GM03348 (cell line): ENCODE measurements around the gene ACE2.
"Not testable (repeated sequence)": the region's sequence is repeated elsewhere in the genome, so short reads cannot be mapped to it uniquely, and the experiment has no call there.

Experiments
- DNase-seq: peaks from one replicate; pipeline ENCODE4 v3.0.0; 2012; ENCODE audit warnings: low spot score

Gene ACE2

DNA sequence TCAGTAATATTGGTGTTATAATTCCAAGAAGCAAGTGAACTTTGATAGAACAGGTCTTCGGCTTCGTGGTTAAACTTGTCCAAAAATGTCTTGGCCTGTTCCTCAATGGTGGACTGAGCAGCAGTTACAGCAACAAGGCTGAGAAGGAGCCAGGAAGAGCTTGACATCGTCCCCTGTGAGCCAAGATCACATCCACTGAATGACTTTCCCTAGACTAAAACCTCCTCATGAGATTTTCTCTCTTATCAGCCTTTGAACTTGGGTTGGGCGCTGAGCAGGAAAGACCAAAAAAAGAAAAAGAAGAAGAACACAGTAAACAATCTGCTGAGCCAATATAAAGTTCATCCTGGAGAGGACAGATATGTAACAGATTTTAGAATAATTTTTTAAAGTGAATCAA lies at the start of gene ACE2:
Gene ACE2, minus strand, starts transcription at position 216 of the 400 bp plus-strand sequence. Its CDS starts 49 bp downstream, at position 167.
- DNase-seq, result no peak

DNA sequence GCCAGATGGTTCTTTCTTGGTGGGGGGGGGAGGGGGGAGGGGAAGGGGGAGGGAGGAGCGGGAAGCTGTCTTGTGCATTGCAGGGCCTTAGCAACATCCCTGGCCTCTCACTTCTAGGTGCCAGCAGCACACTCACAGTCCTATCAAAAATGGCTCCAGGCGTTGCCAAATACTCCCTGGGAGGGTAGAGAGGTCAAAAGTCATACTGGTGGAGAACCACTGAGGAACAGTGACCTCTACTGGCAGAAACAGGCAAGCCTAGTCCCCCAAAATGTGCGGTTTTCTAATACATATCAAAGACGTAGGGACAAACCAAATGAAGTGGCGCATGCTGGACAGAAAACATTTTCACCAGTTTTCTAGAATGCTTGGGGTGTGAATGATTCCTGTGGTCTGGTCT lies 46.8 kb upstream of the ACE2 start:
- DNase-seq, result not testable (repeated sequence)

DNA sequence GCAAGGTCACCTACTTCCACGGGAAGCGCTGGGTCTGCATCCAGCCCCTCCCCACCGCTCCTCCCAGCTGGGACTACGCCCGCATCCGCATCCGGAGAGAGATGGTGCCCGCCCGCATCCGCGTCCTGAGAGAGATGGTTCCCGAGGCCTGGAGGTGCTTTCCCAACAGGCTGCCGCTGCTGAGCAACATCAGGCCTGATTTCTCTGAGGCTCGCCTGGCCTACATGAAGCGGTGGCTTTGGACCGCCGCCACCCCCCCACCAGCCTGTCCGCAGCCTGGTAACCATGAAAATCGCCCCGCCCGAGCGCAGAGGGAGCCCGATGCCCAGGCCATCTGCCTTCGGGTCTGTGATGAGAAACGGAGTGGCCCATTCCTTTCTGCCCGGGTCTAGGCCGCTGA lies 45.8 kb upstream of the ACE2 start:
- no peak for DNase-seq

DNA sequence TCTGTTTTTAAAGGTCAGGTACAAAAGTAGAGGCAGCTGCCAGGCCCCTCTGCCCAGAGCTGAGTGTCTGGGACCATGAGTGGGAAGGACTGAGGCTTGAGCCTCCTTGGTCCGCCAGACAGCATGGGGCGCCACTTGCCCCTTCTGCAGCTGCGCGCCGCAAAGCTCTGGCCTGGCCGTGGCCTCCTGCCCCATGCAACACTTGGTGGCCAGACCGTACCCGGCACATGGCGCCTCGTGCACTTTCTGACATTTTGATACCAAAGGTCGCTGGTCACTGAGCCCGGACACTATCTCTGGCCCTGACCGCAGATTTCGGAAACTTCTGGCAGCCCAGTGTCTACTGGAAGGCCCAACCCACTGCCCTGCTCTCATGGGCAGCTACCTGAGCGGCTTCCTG lies 45.3 kb upstream of the ACE2 start:
- no peak for DNase-seq

DNA sequence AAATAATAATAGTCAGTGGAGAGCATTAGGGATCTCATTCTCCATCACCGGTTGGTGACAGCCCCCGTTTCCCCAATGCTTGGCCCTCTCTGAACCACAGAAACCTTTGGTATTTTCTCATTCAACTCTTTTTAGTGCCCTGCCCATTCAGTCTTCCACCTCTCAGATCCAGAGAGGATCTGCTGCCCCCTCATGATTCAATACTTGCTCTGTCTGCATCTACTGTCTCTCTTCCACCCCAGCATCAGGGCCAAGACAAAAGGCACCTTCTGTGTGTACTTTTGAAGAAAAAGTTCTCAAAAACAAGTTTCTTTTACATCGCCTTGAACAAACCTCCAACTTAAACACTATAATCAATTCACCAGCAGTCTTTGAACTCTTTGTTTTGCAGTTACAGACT lies 44.5 kb upstream of the ACE2 start:
- DNase-seq, result no peak

DNA sequence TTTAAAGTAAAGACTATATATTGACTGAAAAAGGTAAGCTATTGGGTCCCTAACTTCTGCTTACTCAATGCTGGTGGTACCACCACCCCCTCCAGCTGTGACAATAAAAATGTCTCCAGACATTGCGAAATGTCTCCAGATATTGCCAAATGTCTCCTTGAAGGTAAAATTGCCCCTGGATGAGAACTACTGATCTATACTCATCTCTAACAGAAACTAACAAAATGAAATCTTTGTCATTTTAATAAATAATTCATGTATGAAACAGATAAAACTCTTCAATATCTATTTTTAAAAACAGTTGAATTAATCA lies 43.8 kb upstream of the ACE2 start:
- DNase-seq, result no peak

DNA sequence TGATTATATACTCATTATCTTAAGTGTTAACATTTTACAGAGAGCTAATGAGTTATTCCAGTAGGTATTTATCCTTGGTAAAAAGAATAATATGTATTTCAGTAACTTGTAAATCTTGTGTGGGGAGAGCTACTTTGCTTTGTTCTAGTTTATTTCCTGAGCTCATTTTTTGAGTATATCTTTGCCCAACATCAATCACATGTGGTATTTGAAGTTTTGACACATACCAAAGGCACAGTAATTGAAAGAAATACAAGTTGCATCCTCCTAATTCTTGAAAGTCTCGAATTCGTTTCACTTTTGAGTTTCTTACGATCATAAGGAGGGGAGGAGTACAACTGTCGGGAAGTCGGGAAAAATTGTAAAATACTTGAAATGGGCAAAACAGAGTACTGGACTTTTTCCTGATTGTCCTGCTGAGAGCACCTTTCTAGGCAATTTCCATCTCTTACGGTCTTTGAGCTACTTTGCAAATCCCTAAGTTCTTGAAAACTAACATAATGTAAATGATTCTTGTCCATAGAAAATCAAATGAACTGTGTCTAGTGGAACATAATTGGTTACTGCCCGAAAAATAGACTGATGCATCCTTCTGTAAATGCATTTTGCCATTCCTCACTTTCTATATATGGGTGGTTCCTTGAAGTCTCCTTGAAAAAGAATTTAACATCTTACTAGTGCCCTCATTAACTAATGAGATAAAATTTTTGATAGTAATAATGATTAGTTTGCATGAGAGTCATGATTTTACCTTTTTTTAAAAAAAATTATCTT lies 43.2 kb upstream of the ACE2 start:
- DNase-seq, result no peak

DNA sequence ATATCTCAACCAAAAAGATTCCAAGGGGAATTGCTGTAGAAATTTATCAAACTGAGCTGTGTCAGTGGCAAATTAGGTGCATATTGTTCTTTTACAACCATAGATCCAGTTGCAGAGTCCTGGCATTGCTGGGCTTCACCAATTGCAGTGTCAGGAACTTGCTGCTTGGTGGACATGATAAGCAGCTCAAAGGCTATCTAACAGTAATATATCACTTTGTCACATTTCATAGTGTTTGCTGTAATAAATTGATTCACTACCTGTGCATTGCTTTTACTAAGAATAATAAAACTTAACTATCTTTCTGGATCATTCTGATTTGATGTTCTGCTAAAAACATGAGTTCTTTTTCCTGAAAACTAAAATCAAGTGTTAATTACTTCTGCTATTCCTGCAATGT lies 30.9 kb upstream of the ACE2 start:
- DNase-seq, result no peak

DNA sequence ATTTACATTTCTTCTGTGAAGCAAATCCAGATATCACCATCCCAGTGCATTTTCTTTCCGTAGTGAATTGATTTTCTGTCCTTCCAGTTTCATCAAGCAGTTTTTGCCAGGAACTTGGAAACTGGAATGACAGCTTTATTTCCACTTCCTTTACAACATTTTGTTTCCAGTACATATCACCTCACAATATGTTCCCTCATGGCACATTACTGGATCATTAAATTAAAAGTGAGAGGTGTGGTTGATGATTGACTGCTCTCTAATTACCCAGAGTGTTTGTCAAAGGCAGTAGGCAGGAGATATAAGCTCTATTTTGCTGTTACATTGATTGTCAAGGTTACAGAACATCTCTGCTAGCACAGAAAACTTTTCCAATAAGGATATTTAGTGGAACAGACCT lies 22.3 kb upstream of the ACE2 start:
- no peak for DNase-seq

DNA sequence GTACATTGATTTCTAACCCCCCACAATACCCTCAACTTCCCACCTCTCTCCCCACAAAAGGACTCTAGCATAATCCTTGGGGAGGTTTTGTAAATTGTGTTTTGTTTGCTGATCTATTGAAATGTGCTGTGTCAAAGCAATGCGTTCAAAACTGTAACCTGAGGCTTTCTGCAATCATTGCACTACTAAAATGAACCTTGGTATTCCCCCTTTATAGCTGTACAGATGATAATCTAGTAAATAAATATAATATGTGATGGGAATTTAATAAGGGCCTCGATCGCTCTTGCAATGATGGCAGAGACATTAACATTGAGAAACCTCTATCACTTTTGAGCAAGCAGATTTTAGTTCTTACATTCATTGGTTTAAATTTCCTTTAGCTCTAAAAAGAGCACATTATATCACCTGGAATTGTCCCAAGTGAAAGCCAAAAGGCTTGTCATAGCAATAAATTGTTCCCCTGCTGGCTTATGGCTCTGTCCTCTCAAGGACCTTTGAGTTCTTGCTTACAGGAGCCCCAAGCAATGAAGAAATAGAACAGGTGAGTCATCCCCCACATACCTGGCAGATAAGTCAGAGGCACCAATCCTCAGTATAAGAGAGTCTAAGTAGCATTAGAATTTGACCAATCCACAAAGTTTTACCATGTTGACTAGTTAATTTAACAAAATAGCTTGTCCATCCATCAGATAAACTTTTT lies 18.4 kb upstream of the ACE2 start:
- no peak for DNase-seq

DNA sequence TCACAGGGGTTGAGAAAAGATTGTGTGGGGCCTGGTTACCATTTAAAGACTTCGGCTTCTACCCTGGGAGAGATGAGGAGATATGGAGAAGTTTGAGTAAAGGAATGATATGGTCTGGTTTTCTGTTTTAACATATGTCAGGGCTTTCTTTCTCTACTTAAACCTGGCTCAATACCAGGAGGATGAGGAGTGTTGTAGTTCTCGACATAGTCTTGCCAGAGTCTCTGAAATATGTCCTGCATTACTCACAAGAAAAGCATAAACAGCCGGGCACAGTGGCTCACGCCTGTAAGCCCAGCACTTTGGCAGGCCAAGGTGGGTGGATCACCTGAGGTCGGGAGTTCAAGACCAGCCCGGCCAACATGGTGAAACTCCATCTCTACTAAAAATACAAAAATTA lies 16.4 kb upstream of the ACE2 start:
- DNase-seq, result no peak

DNA sequence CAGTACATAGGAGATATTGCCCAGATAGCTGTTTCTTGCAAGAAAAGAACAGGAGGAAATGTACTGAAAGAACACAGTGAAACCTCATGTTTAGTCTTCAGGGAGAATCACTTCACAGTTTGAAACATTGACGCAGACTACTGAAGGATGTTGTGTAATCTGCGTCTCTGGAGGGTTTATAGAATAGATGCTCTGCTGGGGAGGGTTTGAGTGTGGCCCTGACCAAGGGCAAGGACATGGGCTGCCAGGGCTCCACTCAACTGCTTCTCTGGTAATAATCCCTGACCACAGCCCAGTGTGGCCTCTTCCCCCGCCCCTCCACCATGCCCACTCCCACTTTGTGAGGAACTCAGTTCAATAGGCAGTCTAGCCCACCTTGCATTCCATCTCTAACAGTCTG lies 15.8 kb upstream of the ACE2 start:
- DNase-seq, result no peak

DNA sequence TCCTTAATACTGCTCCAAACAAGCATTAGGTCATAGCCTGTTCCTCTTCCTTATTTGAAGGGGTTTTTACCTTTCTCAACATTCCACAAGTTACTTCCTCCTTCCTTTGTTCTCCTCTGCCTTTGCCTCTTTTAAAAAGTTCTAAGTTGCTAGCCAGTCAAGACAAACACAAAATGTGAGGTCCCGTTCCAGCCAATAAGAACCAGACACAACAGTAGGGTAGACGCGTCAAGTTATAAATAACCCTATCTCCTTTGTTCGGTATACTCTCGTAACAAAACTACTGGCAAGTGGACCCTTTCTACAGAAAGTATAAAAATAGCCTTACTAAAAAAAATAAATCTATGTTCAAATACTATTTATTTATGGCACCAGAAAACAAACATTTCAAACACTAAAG lies 6.3 kb upstream of the ACE2 start:
- DNase-seq, result no peak

DNA sequence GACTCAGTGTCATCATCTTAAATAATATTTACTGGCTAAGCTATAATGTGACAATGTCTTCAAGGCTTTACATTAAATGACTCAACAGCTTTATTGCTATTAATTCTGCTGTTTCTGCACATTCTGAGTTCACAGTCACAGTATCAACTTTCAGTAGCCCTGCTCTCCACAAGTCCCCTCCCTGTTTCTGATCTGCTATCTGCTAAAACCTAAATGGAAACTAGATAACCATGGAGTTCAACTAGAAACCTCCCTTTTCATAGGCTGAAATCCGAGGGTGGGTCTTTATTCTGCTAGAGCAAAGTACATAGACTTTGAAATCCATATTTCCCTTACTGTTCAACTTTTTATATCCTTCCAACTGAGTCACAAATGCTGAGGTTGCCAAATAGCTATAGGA lies 5.4 kb upstream of the ACE2 start:
- DNase-seq, result no peak

DNA sequence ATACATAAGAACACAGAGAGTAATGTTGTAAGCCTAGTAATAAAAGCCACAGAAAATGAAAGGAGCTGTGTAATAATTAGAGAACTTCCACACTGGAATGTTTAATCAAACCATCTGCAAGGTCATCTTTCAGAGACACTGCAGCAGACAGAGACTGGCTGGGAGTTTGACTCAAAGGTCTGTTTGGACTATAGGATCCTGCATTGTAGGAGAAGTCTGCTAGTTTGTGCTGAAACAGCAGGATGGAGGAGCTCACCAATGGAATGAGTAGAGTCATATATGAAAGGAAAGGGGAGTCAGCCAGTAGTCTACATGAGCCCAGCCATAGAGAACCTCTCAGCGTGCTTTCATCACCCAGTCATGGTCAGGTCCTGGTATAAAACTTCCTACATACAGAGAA lies 4.5 kb upstream of the ACE2 start:
- DNase-seq, result no peak

DNA sequence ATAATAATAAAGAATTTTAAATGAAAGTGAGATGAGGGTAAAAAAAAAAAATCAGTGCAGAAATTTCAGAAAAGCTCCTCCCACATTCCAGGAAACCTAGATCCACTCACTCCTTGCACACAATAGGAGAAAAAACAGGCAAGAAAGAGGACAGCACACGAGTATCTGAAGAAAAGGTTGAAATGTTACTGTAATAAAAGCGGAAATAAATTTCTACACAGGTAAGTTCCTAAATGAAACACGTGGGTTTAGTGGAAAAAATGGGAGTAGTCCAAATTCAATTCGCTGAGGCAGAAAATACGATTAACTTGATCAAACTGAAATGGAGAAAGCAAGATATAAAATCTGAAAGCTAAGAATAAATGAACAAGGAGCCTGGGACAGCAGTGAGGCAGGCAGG lies 2.0 kb upstream of the ACE2 start:
- DNase-seq, result no peak

DNA sequence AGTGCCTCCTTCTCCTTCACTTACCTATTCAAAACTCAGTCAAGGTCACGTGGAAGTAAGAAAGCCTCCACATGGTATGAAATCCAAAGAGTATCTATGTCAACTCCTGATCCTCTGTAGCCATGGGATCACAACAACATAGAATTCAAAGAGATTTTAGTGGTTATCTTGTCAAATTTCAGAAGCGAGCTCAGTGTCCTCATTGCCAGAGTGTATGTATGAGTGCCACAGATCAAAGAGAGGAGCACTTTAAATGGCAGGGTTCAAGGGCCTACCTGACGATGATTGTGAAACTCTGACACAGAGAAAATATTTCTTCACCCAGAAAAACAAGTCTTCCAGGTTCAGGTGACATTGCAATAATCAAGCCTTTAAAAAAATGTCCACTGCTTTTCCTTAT lies 1.2 kb upstream of the ACE2 start:
- DNase-seq, result no peak

DNA sequence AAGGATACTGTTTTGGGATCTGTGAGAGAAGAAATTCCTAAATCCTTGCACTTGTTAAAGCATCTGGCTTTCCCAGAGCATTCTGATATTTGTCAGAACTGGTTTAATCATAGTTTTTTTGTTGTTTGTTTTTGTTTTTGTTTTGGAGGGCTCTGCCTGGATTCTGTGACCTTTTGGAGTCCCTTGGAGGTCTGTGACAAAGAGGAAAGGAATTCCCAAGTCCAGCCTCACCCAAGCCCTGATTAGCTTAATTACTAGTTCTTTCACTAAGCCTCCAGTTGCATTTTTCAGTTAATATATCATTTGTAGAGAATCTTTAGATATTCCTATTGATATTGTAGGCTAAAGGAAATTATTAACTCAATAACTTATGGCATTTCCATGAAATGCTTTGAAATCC lies 711 bp downstream of the ACE2 start:
- DNase-seq, result no peak

DNA sequence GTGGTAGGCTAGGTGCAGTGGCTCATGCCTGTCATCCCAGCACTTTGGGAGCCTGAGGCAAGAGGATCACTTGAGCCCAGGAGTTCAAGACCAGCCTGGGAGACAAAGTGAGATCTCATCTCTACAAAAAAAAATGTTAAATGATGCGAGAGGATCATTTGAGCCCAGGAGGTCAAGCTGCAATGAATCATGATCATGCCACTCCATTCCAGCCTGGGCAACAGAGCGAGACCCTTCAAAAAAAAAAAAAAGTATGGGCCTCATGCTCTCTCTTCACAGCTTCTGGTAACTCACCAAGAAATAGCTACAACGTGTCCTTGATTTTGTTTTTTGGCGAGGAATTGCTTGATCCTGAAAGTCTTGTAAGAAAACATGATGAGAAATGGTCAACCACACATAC lies 1.3 kb downstream of the ACE2 start:
- no peak for DNase-seq

DNA sequence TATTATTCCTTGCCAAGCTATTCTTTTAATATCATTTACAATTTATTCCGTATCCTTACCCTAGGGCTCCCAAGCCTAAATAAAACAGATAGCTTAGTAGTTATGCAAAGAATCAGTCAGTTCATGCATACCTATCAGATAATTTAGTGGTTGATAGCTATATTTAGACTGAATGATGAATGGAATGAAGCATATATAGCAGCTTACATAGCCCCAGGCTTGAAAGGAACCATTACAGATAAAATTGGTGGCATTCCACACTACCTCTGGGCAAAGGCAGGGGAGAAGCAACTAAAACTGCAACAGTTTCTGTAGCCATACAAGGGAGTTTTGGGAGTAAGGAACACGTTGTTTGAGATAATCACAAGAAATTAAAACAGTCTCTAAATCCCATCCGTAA lies 2.7 kb downstream of the ACE2 start:
- no peak for DNase-seq

DNA sequence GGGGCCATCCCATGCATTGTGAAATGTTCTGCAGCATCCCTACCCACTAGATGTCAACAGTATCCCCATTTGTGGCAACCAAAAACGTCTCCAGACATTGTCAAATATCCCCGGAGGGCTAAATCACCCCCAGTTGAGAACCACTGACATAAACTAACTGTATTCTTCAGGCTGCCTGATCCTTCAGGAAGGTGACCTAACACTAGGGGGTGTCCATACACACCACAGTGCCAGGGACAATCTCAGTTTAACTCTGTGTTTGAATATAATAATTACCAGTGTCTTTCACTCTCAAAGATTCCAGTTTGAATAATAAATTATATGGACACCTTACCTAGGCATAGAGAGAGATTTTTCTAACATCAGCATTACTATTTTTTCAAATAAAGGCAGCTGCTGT lies 6.4 kb downstream of the ACE2 start:
- DNase-seq, result no peak

DNA sequence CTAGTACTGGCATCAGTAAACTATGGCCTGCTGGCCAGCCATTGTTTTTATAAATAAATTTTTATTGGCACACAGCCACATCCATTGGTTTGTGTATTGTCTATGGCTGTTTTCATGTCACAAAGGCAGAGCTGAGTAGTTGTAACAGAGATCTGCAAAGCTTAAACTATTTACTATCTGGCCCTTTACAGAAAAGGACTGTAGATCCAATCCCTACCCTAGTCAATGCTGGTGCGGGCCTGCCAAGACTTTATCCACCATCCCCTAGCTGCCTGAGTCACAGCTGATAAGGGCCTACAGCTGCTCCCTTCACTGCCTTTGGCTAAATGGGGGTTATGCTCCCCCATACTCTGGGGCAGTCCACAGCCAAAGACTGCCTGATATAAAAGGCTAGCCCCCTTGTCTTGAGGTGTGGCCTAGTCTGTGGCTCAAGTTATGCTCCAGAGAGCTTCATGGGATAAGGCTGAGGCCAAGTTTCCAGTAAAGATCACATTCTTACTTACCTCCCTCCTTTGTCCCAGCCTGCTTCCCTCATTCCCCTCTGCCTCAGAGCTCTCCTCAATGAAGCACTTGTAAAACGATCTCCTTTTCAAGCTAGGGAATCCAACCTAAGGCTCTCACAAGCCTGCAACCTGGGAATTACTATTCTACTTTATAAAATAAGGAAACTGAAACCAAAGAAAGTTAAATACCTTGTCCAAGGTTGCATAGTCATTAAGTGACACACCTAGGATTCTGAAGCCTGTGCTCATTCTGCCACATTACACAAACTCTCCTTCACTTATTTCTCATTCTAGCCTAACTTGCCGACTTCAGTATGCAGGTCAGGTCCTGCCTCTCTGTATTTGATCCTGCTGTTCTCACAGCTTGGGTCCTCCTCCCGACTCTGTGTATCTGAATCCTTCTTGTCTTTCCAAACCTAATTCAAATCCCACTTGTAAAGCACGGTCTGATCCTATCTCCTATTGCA lies 20.7 kb downstream of the ACE2 start:
- no peak for DNase-seq

DNA sequence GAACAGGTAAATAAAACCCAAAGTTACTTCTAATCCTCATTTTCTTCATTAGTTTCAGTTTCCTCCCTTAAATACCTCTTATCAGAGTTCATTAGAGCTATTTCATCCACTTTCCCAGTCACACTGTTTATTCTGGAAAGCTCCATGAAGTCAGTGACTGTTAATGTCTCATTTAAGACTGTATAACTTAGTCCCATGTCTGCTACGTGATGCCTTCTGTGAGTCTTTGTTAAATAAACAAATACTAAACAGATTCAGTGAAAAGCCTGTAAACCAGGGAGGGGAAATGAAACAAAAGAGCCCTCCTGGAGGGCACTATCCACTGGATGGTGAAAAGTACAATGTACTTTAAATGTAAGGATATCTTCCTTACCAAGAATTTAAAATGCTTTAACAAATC lies 24.7 kb downstream of the ACE2 start:
- DNase-seq, result no peak
